Breast epithelium (tissue), 3 donors: ENCODE data around the gene SFSWAP.

Experiments used
- POLR2A ChIP-seq: fragments of 450-650 bp; IDR thresholded peaks from one replicate; pipeline ENCODE4 v1.6.1; 2016; ENCODE audit warnings: antibody characterized with exemption, mild to moderate bottlenecking, moderate library complexity
- TF ChIP-seq, protein P1 (sequence below), 3 donors: fragments of 450-650 bp; IDR thresholded peaks; one replicate each; pipeline ENCODE4 v1.5.1; 2016 to 2017; ENCODE audit warnings: antibody characterized with exemption in 3 of 3, mild to moderate bottlenecking in 3 of 3, moderate library complexity in 3 of 3

DNA sequence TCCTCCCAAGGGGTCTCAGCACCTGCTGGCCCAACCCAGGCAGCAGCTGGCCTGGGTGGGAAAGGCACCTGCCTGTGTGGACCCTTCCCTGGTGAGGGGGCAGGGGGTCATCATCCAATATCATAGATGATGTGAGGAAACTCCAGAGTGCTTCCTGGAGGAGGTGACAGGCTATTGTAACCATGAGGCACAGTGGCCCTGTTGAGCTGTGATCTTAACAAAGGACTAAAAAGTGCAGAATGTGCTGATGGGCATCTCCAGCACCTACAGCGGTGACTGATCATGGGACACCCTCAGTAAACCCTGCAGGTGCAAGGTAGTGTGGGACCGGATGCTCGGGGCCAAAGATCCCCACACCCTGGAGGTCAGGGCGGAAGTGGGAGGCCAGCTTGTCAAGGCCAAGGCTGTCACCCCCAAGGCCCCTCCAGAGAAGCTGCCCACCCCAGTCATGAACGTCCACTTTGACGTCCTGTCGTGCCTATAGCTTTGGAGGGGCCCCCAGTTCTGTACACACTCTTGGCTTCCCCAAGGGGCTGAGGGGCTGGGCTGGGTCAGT, 124.8 kb downstream of the SFSWAP start:
- TF ChIP-seq, protein P1, sequence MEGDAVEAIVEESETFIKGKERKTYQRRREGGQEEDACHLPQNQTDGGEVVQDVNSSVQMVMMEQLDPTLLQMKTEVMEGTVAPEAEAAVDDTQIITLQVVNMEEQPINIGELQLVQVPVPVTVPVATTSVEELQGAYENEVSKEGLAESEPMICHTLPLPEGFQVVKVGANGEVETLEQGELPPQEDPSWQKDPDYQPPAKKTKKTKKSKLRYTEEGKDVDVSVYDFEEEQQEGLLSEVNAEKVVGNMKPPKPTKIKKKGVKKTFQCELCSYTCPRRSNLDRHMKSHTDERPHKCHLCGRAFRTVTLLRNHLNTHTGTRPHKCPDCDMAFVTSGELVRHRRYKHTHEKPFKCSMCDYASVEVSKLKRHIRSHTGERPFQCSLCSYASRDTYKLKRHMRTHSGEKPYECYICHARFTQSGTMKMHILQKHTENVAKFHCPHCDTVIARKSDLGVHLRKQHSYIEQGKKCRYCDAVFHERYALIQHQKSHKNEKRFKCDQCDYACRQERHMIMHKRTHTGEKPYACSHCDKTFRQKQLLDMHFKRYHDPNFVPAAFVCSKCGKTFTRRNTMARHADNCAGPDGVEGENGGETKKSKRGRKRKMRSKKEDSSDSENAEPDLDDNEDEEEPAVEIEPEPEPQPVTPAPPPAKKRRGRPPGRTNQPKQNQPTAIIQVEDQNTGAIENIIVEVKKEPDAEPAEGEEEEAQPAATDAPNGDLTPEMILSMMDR (IDR thresholded peaks at IDR 0.05), result no peak
- TF ChIP-seq POLR2A, result no peak
